Aorta (tissue), 5 donors: Measurements from ENCODE around the gene PID1. TPM values are rescaled to one million over a fixed set of nuclear protein-coding genes. Genes with fewer than 3 reads are reported as not detected.

Experiments
- ATAC-seq: fragments of 200-7000 bp; cut with Tn5 transposase; one replicate; pipeline ENCODE4 v1.9.1; 2022; ENCODE audit warnings: moderate library complexity; ENCODE audit not compliant: low FRiP score
- DNase-seq, 2 donors: peaks; one replicate each; pipeline ENCODE4 v3.0.0-alpha.2; 2020
- H3K27ac ChIP-seq, 2 donors: one replicate each; pipeline ENCODE4 v1.5.1; 2013; ENCODE audit warnings: low read length in 2 of 2, mild to moderate bottlenecking in 2 of 2, moderate library complexity in 2 of 2, control low read depth in 1 of 2, inconsistent platforms in 1 of 2, low read depth in 1 of 2
- H3K27me3 ChIP-seq, 2 donors: one replicate each; pipeline ENCODE4 v1.6.1; 2013; ENCODE audit warnings: control low read depth in 1 of 2, low read length in 1 of 2, mild to moderate bottlenecking in 1 of 2, moderate library complexity in 1 of 2; ENCODE audit not compliant: insufficient read depth in 2 of 2, control insufficient read depth in 1 of 2
- H3K36me3 ChIP-seq, 2 donors: one replicate each; pipeline ENCODE4 v1.6.1; 2013; ENCODE audit warnings: control low read depth in 1 of 2, low read length in 1 of 2, mild to moderate bottlenecking in 1 of 2; ENCODE audit not compliant: insufficient read depth in 2 of 2, control insufficient read depth in 1 of 2
- H3K4me1 ChIP-seq, 2 donors: one replicate each; pipeline ENCODE4 v1.6.1; 2013; ENCODE audit warnings: low read length in 2 of 2, control low read depth in 1 of 2, mild to moderate bottlenecking in 1 of 2, moderate library complexity in 1 of 2; ENCODE audit not compliant: insufficient read depth in 2 of 2, control insufficient read depth in 1 of 2
- H3K4me3 ChIP-seq, 2 donors: one replicate each; pipeline ENCODE4 v1.5.1; 2013; ENCODE audit warnings: low read length in 2 of 2, control low read depth in 1 of 2, mild to moderate bottlenecking in 1 of 2
- H3K9me3 ChIP-seq: one replicate; pipeline ENCODE4 v1.6.1; 2013; ENCODE audit warnings: mild to moderate bottlenecking, low read length; ENCODE audit not compliant: control insufficient read depth
- WGBS, 2 donors: extraction: QIAGEN DNeasy Blood & Tissue Kit; methylation state at CpG; one replicate each; pipeline ENCODE4 v1.1.7; 2013; 5-methylcytosine and 5-hydroxymethylcytosine counted together
- intact Hi-C, 2 donors: fragments of 100-400 bp; cut with DNase I; formaldehyde crosslinking; loops; one replicate each; pipeline versions ENCODE4 v1.14.2 to v1.15.0; 2022
- polyA plus RNA-seq, 2 donors: library from polyadenylated mRNA; stranded (reverse); fragments of 200-250 nt; gene quantifications; one replicate each; pipeline ENCODE4 v1.2.3, GENCODE V29; 2013
- total RNA-seq, 2 donors: library from RNA; stranded (reverse); fragmentation: NEBNext Ultra II Directional; extraction: Animal tissue kit (Norgen Biotek cat#: 25700); gene quantifications; one replicate each; pipeline ENCODE4 v1.2.1, GENCODE V29; 2021
- donor health status: healthy with polysubstance abuse.
- donor health status: Bipolar disorder and iron deficiency.
- donor health status: DM: no; HTN: no; CAD: no.
- donor health status: DM: no; HTN: no; CAD: no.
- donor health status: DM: yes; HTN: yes; CAD: no.

The PID1 gene
- total and polyA plus RNA-seq, 4 donors: 44.8 to 88.6 (median 66.9) TPM

DNA sequence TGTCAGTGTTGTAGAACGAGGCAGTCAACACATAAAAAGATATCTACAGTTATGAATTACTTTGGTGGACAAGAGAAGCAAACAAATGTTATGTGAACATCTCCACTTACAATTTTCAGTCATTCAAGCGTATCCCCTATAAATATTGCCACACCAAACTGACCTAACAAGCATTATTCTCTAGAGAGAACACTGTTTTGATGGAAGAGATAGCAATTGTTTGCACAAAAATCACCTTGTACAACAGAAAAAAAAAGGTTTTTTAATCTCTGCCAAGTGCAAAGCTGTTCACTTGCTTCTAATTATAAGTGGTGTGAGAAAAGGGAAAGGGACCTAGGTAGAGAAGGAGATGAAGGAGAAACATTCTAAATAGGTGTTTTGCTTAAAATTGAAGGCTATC lies 33.8 kb downstream of the PID1 start:
- intact Hi-C loops: no loop called here
- no peak for DNase-seq
- Histone ChIP-seq H3K4me3 (no peak overlapping the region), H3K9me3 (no peaks in the 10 kb centered on the region), H3K4me1 (peaks cover 2 to 7% of the 10 kb centered on the region in 2 donors), H3K27me3 (no peaks in the 10 kb centered on the region), H3K27ac (no peak overlapping the region), H3K36me3 (peaks cover 0 to 3% of the 10 kb centered on the region in 2 donors)
- no peak for ATAC-seq
- 46 to 48% methylated on average over 2 of the region's 2 CpGs for WGBS, 2 donors

DNA sequence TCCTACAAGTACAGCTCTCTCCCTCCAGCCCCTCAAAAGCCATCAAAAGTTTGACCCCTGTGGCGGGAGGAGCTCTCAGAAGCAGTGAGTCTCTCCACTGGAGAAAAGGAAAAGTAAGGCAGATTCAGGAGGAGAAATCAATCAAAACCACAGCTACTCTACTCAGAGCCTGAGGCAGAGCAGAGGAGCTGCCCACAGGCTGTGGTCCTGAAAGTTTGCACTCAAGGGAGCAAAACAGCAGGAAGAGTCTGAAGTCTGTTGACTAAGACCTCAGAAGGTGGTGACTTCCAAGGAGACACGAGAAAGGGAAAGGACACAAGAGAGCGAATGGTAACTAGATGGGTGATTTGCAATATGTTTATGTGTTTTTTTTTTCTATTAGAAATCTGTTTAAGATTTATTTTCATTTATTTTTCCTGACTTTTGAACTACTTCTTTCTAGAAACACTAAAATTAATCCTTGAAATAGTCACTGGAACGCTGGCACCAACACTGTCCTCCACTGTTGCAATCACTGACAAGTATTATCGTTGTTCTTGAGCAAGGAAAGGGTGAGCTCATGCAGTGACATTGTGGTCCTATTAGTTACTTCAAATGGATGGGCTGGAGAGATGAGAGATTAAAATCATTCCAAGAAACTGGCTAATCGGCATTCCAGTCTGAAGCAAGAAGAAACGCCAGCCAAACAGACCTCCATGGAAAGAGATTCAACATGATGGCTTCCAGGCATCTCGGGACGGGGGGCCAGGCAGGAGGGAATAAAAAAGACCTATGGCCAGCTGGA lies 35.8 kb downstream of the PID1 start:
- 63 to 68% methylated on average over 9 of the region's 9 CpGs for WGBS, 2 donors
- H3K4me3 ChIP-seq: no peak overlapping the region
- peaks cover 0 to 4% of the 10 kb centered on the region in 2 donors for H3K36me3 ChIP-seq
- ATAC-seq: peak; percentile 77
- no peaks in the 10 kb centered on the region for H3K9me3 ChIP-seq
- H3K4me1 ChIP-seq: peaks cover 2 to 9% of the 10 kb centered on the region in 2 donors
- DNase-seq: peak in 1 of 2 donors; percentile 76
- H3K27ac ChIP-seq: no peak overlapping the region
- intact Hi-C loops: no loop called here
- H3K27me3 ChIP-seq: no peaks in the 10 kb centered on the region

DNA sequence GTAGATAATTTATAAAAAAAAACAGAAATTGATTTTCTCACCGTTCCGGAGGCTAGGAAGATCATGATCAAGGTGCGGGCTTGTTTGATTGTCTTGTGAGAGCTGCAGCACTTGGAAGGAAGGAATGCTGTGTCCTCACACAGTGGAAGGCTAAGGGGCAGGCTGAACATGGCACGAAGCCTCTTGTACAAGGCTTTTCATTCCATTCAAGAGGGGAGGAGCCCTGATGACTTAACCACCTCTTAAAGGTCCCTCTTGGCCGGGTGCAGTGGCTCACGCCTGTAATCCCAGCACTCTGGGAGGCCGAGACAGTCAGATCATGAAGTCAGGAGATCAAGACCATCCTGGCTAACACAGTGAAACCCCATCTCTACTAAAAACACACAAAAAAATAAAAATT lies 39.2 kb downstream of the PID1 start:
- peaks cover 0 to 3% of the 10 kb centered on the region in 2 donors for H3K36me3 ChIP-seq
- H3K4me3 ChIP-seq: no peak overlapping the region
- H3K4me1 ChIP-seq: peaks cover 5 to 9% of the 10 kb centered on the region in 2 donors
- 87% methylated on average over 7 of the region's 7 CpGs for WGBS, 2 donors
- H3K27me3 ChIP-seq: no peaks in the 10 kb centered on the region
- intact Hi-C loops: no loop called here
- DNase-seq (no peak), ATAC-seq (no peak)
- H3K9me3 ChIP-seq: no peaks in the 10 kb centered on the region
- H3K27ac ChIP-seq: peak overlapping the region in 1 of 2 donors; percentile 11

DNA sequence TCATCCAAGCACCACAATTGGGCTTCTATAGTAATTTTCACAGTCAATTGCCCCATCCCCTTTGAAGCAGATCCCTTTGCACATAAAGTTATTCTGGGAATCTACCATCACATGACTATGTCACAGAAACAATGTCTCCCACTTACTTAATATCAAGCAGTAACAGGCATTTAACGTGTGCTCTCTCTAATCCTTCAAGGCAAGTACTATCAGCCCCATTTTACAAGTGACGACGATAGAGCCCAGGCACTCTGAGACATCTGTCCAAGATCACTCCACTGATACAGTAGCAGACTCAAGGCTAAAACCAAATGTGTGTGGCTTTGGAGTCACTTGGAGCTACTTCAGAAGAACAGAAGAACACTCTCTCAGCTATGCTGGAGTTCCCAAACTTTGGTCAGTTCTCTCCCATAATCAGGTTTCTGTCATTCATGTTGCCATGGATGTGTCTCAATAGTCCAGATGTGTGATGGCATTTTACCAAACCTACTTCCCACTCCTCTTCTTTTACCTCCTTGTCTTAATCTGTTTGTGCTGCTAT lies 39.7 kb downstream of the PID1 start:
- ATAC-seq: no peak
- H3K4me3 ChIP-seq: no peak overlapping the region
- H3K27ac ChIP-seq: no peak overlapping the region
- H3K36me3 ChIP-seq: peaks cover 0 to 3% of the 10 kb centered on the region in 2 donors
- no peak for DNase-seq
- H3K27me3 ChIP-seq: no peaks in the 10 kb centered on the region
- peaks cover 6 to 7% of the 10 kb centered on the region in 2 donors for H3K4me1 ChIP-seq
- intact Hi-C loops: no loop called here
- no peaks in the 10 kb centered on the region for H3K9me3 ChIP-seq
- 90 to 93% methylated on average over 3 of the region's 3 CpGs for WGBS, 2 donors

DNA sequence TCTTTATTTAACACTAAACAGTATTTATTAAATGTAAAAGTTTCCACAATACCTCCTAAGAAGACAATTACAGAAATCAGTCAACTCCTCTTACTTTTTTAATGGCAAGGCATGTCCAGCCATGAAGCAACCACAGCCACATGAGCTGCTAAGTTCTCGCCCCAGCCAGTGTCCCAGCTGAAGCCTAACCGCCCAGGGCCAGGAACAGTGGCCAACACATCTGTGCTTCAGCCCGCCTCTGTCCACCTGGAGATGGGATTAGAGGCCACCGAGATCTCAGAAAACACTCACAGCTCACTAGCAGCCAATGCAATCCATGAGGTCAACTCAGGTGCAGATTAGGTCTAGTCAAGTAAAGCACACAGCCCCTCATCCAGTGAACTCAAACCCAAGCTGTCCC lies 40.2 kb downstream of the PID1 start:
- no peaks in the 10 kb centered on the region for H3K9me3 ChIP-seq
- WGBS, 2 donors: 82 to 90% methylated on average over 4 of the region's 4 CpGs
- H3K27me3 ChIP-seq: no peaks in the 10 kb centered on the region
- no peak overlapping the region for H3K4me3 ChIP-seq
- ATAC-seq (no peak), DNase-seq (no peak)
- intact Hi-C loops: no loop called here
- no peak overlapping the region for H3K27ac ChIP-seq
- peaks cover 7 to 8% of the 10 kb centered on the region in 2 donors for H3K4me1 ChIP-seq
- H3K36me3 ChIP-seq: peaks cover 0 to 3% of the 10 kb centered on the region in 2 donors

DNA sequence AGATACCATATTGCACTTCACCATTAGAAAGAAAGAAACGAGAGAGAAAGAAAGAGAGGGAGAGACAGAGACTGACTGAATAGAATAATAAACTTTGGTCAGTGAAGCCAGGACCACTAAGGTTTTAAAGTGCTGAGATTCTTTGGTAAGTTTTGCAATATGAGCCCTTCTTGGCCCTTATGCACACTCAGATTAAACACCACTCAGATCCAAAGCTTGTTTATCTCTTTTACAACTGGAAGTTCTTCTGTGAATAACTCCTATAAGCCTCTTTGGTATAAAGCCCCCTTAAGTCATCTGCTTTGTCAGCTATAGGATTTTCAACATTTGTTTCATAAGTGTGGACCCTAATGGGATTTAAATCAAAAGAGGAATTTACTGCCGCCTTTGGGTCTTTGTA lies 40.8 kb downstream of the PID1 start:
- H3K36me3 ChIP-seq: peaks cover 0 to 3% of the 10 kb centered on the region in 2 donors
- peaks cover 8% of the 10 kb centered on the region in 2 donors for H3K4me1 ChIP-seq
- H3K27me3 ChIP-seq: no peaks in the 10 kb centered on the region
- ATAC-seq (peak; percentile 48), DNase-seq (no peak)
- no peak overlapping the region for H3K27ac ChIP-seq
- H3K4me3 ChIP-seq: no peak overlapping the region
- no peaks in the 10 kb centered on the region for H3K9me3 ChIP-seq
- intact Hi-C loops: no loop called here
- 44 to 50% methylated on average over 2 of the region's 2 CpGs for WGBS, 2 donors

DNA sequence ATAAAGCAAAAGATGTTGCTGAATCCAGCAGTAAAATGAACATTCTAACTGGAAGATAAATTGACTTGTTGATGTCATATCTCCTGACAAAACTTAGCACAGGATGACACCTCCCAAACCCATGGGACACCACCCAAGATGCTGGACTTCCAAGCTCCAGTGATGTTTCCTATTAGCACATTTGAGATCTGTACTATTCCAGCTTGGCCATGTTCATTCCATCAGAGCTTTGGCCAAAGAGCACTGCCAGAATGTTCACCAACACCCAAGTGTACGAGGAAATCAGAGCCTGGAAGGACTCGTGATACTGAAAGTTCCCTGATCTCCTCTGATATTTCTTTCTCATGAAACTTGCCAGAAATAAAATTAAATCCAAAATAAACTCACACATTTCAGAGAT lies 44.7 kb downstream of the PID1 start:
- Histone ChIP-seq H3K4me1 (peaks cover 7 to 8% of the 10 kb centered on the region in 2 donors), H3K9me3 (no peaks in the 10 kb centered on the region), H3K27ac (peak overlapping the region in 1 of 2 donors; percentile 10), H3K27me3 (no peaks in the 10 kb centered on the region), H3K36me3 (peaks cover 0 to 2% of the 10 kb centered on the region in 2 donors), H3K4me3 (no peak overlapping the region)
- 2 to 7% methylated on average over 2 of the region's 2 CpGs for WGBS, 2 donors
- DNase-seq (no peak), ATAC-seq (peak; percentile 69)
- intact Hi-C loops: no loop called here

DNA sequence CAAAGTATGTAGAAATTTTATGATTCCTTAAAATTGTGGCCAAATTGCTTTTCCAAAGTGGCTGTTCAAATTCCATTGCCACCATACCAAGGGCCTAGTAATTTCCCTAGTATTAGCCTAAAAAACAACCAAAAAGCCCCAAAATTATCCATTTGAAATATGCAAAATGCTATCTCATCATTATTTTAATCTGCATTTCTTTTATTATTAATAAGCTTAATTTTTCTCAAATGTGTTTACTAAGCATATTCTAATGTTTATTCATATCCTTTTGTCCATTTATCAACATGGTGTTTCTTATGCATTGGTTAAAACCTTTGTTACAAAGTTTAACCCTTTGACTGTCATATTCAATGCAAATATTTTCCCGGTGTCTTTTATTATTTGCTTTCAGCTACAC lies 48.0 kb downstream of the PID1 start:
- no peaks in the 10 kb centered on the region for H3K9me3 ChIP-seq
- ATAC-seq (no peak), DNase-seq (no peak)
- no peak overlapping the region for H3K27ac ChIP-seq
- intact Hi-C loops: no loop called here
- 92 to 96% methylated on average over 1 of the region's 1 CpG for WGBS, 2 donors
- H3K36me3 ChIP-seq: peaks cover 0 to 2% of the 10 kb centered on the region in 2 donors
- no peak overlapping the region for H3K4me3 ChIP-seq
- no peaks in the 10 kb centered on the region for H3K27me3 ChIP-seq
- H3K4me1 ChIP-seq: peaks cover 5 to 6% of the 10 kb centered on the region in 2 donors

DNA sequence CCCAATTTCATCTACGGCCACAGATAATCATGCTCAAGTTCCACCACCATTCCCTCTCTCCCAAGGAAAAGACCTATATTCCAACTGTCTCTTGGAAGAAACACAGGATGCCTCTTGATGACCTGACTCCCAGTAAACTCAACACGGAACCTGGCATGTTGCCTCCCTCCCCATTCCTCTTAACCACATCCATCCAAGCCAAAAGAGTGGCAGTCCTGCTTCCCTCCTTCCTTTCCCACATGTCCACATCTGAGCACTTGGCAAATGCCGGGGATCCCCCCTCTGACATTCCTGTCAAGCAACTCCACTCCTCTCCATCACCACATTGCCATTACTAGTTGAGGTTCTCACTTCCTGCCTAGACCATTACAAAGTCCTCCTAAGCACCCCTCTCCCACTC lies 49.4 kb downstream of the PID1 start:
- no peaks in the 10 kb centered on the region for H3K27me3 ChIP-seq
- H3K9me3 ChIP-seq: no peaks in the 10 kb centered on the region
- H3K36me3 ChIP-seq: no peaks in the 10 kb centered on the region
- WGBS, 2 donors: 93 to 94% methylated on average over 3 of the region's 3 CpGs
- no peak overlapping the region for H3K27ac ChIP-seq
- H3K4me3 ChIP-seq: no peak overlapping the region
- intact Hi-C loops: no loop called here
- H3K4me1 ChIP-seq: peaks cover 5 to 9% of the 10 kb centered on the region in 2 donors
- ATAC-seq (no peak), DNase-seq (no peak)
